Stimulated activated naive CD8-positive, alpha-beta T cell treated with anti-CD3 and anti-CD28 coated beads, Interleukin-15, Interleukin-2, amounts not matched to agents 100 U/mL and 50 U/mL, for 24 hours (primary cell): ENCODE measurements around the gene LPP.
"Not testable (repeated sequence)": the region's sequence is repeated elsewhere in the genome, so short reads cannot be mapped to it uniquely, and the experiment has no call there.

Experiments
- ATAC-seq: fragments of 150-1000 bp; cut with Tn5 transposase; one replicate; pipeline ENCODE4 v1.10.0; 2021
- DNase-seq: peaks from one replicate; pipeline ENCODE4 v3.0.0; 2021

LPP gene

GRCh38 chr3:188634285-188634684 is 480.3 kb downstream of the LPP start:
- DNase-seq = no peak
- no peak for ATAC-seq

GRCh38 chr3:188635258-188636042 is 481.5 kb downstream of the LPP start:
- DNase-seq = no peak
- ATAC-seq = no peak

GRCh38 chr3:188636292-188636691 is 482.3 kb downstream of the LPP start:
- not testable (repeated sequence) for DNase-seq, ATAC-seq

GRCh38 chr3:188641076-188641475 is 487.1 kb downstream of the LPP start:
- ATAC-seq = no peak
- DNase-seq = no peak

GRCh38 chr3:188643736-188644135 is 489.8 kb downstream of the LPP start:
- ATAC-seq (no peak), DNase-seq (no peak)

GRCh38 chr3:188646592-188646991 is 492.6 kb downstream of the LPP start:
- DNase-seq (no peak), ATAC-seq (no peak)

GRCh38 chr3:188647237-188647636 is 493.3 kb downstream of the LPP start:
- DNase-seq (no peak), ATAC-seq (no peak)

- ATAC-seq (no peak), DNase-seq (no peak)
Measured at GRCh38 chr3:188649521-188649920, 495.6 kb downstream of the LPP start.

- peak; percentile 61 for ATAC-seq
Measured at GRCh38 chr3:188656196-188656982, 502.4 kb downstream of the LPP start.

GRCh38 chr3:188658606-188659005 is 504.6 kb downstream of the LPP start:
- no peak for ATAC-seq
- no peak for DNase-seq

More at GRCh38 chr3:188656196-188656982, 502.4 kb downstream of the LPP start:
- no peak for DNase-seq

GRCh38 chr3:188659449-188660090 is 505.6 kb downstream of the LPP start:
- DNase-seq (no peak), ATAC-seq (no peak)

- DNase-seq (no peak), ATAC-seq (no peak)
Measured at GRCh38 chr3:188660415-188660814, 506.5 kb downstream of the LPP start.

- DNase-seq (no peak), ATAC-seq (no peak)
Measured at GRCh38 chr3:188661806-188662205, 507.8 kb downstream of the LPP start.

- ATAC-seq (no peak), DNase-seq (no peak)
Measured at GRCh38 chr3:188662214-188662613, 508.3 kb downstream of the LPP start.

GRCh38 chr3:188662795-188663194 is 508.8 kb downstream of the LPP start:
- no peak for DNase-seq
- ATAC-seq = no peak

- DNase-seq = no peak
- no peak for ATAC-seq
Measured at GRCh38 chr3:188663839-188664238, 509.9 kb downstream of the LPP start.

- ATAC-seq = peak; percentile 43
- no peak for DNase-seq
Measured at GRCh38 chr3:188664795-188665194, 510.8 kb downstream of the LPP start.

- ATAC-seq (peak; percentile 49), DNase-seq (no peak)
Measured at GRCh38 chr3:188667926-188668325, 514.0 kb downstream of the LPP start.

GRCh38 chr3:188670446-188670845 is 516.5 kb downstream of the LPP start:
- no peak for ATAC-seq
- no peak for DNase-seq

GRCh38 chr3:188671971-188672370 is 518.0 kb downstream of the LPP start:
- DNase-seq (no peak), ATAC-seq (no peak)

GRCh38 chr3:188672840-188673239 is 518.9 kb downstream of the LPP start:
- no peak for ATAC-seq
- no peak for DNase-seq

- ATAC-seq (no peak), DNase-seq (no peak)
Measured at GRCh38 chr3:188673646-188674186, 519.8 kb downstream of the LPP start.

GRCh38 chr3:188674595-188674994 is 520.6 kb downstream of the LPP start:
- no peak for ATAC-seq

More at GRCh38 chr3:188674595-188674994, 520.6 kb downstream of the LPP start:
- no peak for DNase-seq
